C4-2B (cell line): Measurements from ENCODE around the gene LAMC3.

Source experiments
- H3K27ac ChIP-seq: fragments of 450-650 bp; 2 replicates; pipeline ENCODE4 v1.5.1; 2017
- ZFX ChIP-seq: fragments of 450-650 bp; IDR thresholded peaks from 2 replicates; pipeline ENCODE4 v1.6.1; 2017
- TF ChIP-seq, protein P1 (sequence below): fragments of 450-650 bp; conservative IDR thresholded peaks from 2 replicates; pipeline ENCODE4 v1.5.1; 2017; ENCODE audit warnings: mild to moderate bottlenecking

The LAMC3 gene

DNA sequence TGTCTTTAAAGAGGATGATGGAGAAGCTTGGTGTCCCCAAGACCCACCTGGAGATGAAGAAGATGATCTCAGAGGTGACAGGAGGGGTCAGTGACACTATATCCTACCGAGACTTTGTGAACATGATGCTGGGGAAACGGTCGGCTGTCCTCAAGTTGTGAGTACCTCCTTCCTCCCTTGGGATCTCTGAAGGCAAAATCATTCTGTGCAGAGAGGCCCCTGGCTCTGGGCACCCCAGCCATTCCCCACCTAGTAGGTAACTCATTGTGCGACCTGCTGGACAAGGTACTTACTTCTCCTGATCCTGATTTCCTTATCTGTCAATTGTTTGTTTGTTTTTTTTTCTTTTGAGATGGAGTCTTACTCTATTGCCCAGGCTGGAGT, 108.8 kb downstream of the LAMC3 start:
- TF ChIP-seq, protein P1, sequence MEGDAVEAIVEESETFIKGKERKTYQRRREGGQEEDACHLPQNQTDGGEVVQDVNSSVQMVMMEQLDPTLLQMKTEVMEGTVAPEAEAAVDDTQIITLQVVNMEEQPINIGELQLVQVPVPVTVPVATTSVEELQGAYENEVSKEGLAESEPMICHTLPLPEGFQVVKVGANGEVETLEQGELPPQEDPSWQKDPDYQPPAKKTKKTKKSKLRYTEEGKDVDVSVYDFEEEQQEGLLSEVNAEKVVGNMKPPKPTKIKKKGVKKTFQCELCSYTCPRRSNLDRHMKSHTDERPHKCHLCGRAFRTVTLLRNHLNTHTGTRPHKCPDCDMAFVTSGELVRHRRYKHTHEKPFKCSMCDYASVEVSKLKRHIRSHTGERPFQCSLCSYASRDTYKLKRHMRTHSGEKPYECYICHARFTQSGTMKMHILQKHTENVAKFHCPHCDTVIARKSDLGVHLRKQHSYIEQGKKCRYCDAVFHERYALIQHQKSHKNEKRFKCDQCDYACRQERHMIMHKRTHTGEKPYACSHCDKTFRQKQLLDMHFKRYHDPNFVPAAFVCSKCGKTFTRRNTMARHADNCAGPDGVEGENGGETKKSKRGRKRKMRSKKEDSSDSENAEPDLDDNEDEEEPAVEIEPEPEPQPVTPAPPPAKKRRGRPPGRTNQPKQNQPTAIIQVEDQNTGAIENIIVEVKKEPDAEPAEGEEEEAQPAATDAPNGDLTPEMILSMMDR, result no peak
- no peak for TF ChIP-seq ZFX
- no peak overlapping the region for H3K27ac ChIP-seq

DNA sequence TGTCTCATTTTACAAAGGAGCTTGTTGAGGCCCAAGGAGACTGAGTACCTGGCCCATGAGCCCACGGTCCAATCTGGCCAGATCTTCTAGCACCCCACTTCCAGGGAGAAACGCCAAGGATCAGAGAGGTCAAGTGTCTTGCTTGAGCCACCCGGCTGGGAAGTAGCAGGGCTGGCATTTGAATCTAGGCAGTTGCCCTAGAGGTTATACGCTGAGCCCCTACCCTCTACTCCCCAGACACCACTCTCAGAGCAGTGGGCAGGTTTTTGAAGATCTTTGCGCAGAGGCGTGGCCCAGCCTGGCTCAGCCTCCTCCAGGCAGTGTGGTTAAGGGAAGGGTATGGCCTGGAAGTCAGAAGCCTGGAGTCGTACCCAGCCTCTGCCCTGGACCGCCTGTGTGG, 110.6 kb downstream of the LAMC3 start:
- TF ChIP-seq, protein P1, result no peak
- TF ChIP-seq ZFX, result no peak
- H3K27ac ChIP-seq, result no peak overlapping the region

DNA sequence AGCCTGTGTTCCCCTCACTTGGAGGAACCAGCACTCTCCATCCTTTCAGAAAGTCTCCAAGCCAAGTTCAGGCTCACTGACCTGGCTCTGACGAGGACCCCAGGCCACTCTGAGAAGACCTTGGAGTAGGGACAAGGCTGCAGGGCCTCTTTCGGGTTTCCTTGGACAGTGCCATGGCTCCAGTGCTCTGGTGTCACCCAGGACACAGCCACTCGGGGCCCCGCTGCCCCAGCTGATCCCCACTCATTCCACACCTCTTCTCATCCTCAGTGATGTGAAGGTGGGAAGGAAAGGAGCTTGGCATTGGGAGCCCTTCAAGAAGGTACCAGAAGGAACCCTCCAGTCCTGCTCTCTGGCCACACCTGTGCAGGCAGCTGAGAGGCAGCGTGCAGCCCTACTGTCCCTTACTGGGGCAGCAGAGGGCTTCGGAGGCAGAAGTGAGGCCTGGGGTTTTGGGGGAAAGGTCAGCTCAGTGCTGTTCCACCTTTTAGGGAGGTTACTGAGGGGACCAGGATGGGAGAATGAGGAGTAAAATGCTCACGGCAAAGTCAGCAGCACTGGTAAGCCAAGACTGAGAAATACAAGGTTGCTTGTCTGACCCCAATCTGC, 111.8 kb downstream of the LAMC3 start:
- no peak overlapping the region for H3K27ac ChIP-seq
- TF ChIP-seq, protein P1, result no peak
- TF ChIP-seq ZFX, result no peak

DNA sequence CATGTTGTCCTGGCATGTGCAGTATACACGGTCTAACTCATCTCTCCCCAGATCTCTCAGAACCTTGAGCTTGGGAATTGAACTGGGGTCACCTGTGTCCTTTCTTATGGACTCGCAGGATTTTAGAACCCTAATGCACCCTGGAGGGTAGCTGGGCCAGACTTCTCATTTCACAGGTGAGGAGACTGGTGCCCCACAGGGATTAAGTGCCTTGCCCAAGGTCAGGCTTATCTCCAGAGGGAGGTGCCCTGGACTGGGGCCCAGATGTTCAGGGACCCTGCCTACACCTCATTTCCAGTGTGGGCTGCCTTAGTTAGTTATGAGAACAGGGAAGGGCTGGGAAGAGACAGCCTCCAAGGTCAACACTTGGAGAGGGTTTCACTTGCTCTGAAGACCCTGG, 112.4 kb downstream of the LAMC3 start:
- no peak for TF ChIP-seq ZFX
- TF ChIP-seq, protein P1, result no peak
- H3K27ac ChIP-seq, result no peak overlapping the region

DNA sequence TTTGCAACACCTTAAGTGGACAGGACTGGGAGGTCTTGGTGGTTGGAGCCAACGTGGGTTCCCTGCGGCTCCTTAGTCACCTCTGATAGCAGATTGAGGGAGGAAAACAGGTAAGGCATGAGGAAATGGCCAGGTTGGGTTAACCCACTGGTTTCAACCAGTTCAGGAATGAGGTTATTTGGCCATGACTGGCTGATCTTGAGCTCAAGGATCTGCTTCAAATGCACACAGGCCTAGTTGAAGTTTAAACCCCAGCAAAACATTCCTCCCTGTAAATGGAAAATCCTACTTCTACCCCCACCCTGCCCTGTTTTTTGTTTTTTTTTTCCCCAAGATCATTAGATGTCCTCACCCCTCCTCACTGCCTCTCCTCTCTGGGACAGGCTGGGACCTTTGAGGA, 113.2 kb downstream of the LAMC3 start:
- no peak overlapping the region for H3K27ac ChIP-seq
- TF ChIP-seq, protein P1, result no peak
- no peak for TF ChIP-seq ZFX

DNA sequence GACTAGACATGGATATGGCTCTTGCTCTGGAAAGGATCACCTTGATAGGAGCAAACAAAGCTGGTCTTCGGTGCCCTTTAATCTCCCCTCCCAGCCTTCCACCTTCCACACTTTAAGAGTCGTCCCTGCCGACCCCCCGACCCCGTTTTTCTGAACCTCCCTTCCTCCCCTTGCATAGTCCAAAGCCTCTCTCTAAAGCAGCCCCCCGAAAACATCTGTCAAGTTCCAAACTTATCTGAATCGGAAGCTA, 116.0 kb downstream of the LAMC3 start:
- H3K27ac ChIP-seq, result peak overlapping the region; percentile 88
- TF ChIP-seq, protein P1, result no peak
- no peak for TF ChIP-seq ZFX

DNA sequence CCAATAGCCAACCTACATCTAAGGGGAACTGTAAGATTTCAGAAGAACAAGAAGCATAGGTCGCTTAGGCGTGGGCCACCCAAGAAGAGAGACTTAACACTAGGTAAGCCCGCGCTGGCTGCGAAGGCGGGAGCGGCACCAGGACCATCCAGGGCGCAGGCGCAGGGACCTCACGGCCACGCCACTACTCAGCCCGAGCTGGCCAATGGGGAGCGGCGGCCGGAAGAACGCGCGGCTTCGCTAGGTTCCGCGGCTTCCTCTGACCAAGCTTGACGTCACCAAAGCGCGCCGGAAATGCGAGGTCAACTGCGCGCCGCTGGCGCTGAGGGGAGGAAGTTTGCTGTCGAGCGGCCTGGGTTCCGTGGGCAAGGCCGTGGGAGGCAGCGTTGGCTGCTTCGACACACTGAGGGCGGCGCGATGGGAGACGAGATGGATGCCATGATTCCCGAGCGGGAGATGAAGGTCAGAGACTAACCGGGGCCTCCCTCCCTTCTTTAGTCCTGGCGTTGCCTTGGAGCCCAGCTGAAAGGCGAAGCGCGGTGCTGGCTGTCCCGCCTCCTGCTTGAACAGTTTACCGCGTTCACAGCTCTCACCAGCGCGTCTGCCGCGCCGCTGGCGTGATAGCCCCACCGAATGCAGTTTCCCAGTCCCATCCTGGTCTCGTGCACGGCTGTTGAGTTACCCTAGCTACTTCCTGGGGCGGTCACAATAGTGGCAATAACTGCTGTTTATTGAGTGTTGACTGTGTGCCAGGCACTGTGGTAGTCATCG, 116.5 kb downstream of the LAMC3 start, which contains the start of gene NUP214:
Gene NUP214 (plus strand): TSS at position 299 of the 771 bp plus-strand sequence. CDS start 119 bp downstream, at position 418.
- peak within 1 kb of the TSS; percentile 88 for H3K27ac ChIP-seq
- peak; percentile 92 for TF ChIP-seq ZFX
- TF ChIP-seq, protein P1, result no peak
